ENCODE results near the gene SLC15A3.

Gene SLC15A3

GRCh38 chr11:60930394-60930793 is 21.6 kb downstream of the SLC15A3 start:
- in situ Hi-C loops (cut with MboI; ENCODE audit: low sequenced_read_pairs) = no loop called here

GRCh38 chr11:60929764-60930163 is 22.2 kb downstream of the SLC15A3 start:
- in situ Hi-C loops (cut with MboI; ENCODE audit: low sequenced_read_pairs) = no loop called here

- in situ Hi-C loops (cut with MboI; ENCODE audit: low sequenced_read_pairs) = no loop called here
Observed at GRCh38 chr11:60928563-60929001, 23.4 kb downstream of the SLC15A3 start.

- in situ Hi-C loops (cut with MboI; ENCODE audit: low sequenced_read_pairs) = no loop called here
Observed at GRCh38 chr11:60927600-60927999, 24.4 kb downstream of the SLC15A3 start.

- in situ Hi-C loops (cut with MboI; ENCODE audit: low sequenced_read_pairs) = no loop called here
Observed at GRCh38 chr11:60927061-60927592, 24.8 kb downstream of the SLC15A3 start.

GRCh38 chr11:60926500-60926899 is 25.5 kb downstream of the SLC15A3 start:
- in situ Hi-C loops (cut with MboI; ENCODE audit: low sequenced_read_pairs) = no loop called here

- in situ Hi-C loops (cut with MboI; ENCODE audit: low sequenced_read_pairs) = no loop called here
Observed at GRCh38 chr11:60925868-60926267, 26.1 kb downstream of the SLC15A3 start.

- in situ Hi-C loops (cut with MboI; ENCODE audit: low sequenced_read_pairs) = no loop called here
Observed at GRCh38 chr11:60924906-60925853, 26.8 kb downstream of the SLC15A3 start.

- in situ Hi-C loops (cut with MboI; ENCODE audit: low sequenced_read_pairs) = no loop called here
Observed at GRCh38 chr11:60924110-60924905, 27.7 kb downstream of the SLC15A3 start, which contains the start of gene TMEM132A. TMEM132A (plus strand) TSS chr11:60924460; CDS start chr11:60924634, 174 bp downstream.

- in situ Hi-C loops (cut with MboI; ENCODE audit: low sequenced_read_pairs) = no loop called here
Observed at GRCh38 chr11:60923800-60924109, 28.2 kb downstream of the SLC15A3 start.

GRCh38 chr11:60923326-60923725 is 28.6 kb downstream of the SLC15A3 start:
- in situ Hi-C loops (cut with MboI; ENCODE audit: low sequenced_read_pairs) = no loop called here

GRCh38 chr11:60922906-60923305 is 29.1 kb downstream of the SLC15A3 start:
- in situ Hi-C loops (cut with MboI; ENCODE audit: low sequenced_read_pairs) = no loop called here

GRCh38 chr11:60921777-60922335 is 30.1 kb downstream of the SLC15A3 start:
- in situ Hi-C loops (cut with MboI; ENCODE audit: low sequenced_read_pairs) = no loop called here

- in situ Hi-C loops (cut with MboI; ENCODE audit: low sequenced_read_pairs) = no loop called here
Observed at GRCh38 chr11:60921259-60921658, 30.7 kb downstream of the SLC15A3 start.

GRCh38 chr11:60919956-60920355 is 32.0 kb downstream of the SLC15A3 start:
- in situ Hi-C loops (cut with MboI; ENCODE audit: low sequenced_read_pairs) = no loop called here

GRCh38 chr11:60919320-60919719 is 32.7 kb downstream of the SLC15A3 start:
- in situ Hi-C loops (cut with MboI; ENCODE audit: low sequenced_read_pairs) = no loop called here

GRCh38 chr11:60918939-60919265 is 33.1 kb downstream of the SLC15A3 start:
- in situ Hi-C loops (cut with MboI; ENCODE audit: low sequenced_read_pairs) = no loop called here

- in situ Hi-C loops (cut with MboI; ENCODE audit: low sequenced_read_pairs) = no loop called here
Observed at GRCh38 chr11:60918251-60918938, 33.6 kb downstream of the SLC15A3 start.

- in situ Hi-C loops (cut with MboI; ENCODE audit: low sequenced_read_pairs) = no loop called here
Observed at GRCh38 chr11:60917267-60917666, 34.7 kb downstream of the SLC15A3 start.

GRCh38 chr11:60916669-60917206 is 35.2 kb downstream of the SLC15A3 start:
- in situ Hi-C loops (cut with MboI; ENCODE audit: low sequenced_read_pairs) = no loop called here
